Measurements from ENCODE around the gene HINFP. TPM values are rescaled to one million over a fixed set of nuclear protein-coding genes. Genes with fewer than 3 reads are reported as not detected.

HINFP gene
- total RNA-seq, 1 experiment from 2014 or later, result 42.4 TPM

- Histone ChIP-seq H3K4ac (ENCODE audit: low read depth, low read length) (no peak within 1 kb of the TSS), H2AK5ac (ENCODE audit: insufficient read length, low read length) (no peak within 1 kb of the TSS)
Measured at GRCh38 chr11:119168471-119169281, 47.3 kb downstream of the HINFP start, which contains the start of gene NLRX1. TSS of gene NLRX1 (plus strand) at chr11:119168725. CDS start at chr11:119171404, 2,679 bp downstream.

More at GRCh38 chr11:119168471-119169281, 47.3 kb downstream of the HINFP start, which contains the start of gene NLRX1:
- Histone ChIP-seq H3K9ac (ENCODE audit: extremely low read depth, insufficient read length, low read length) (peak within 1 kb of the TSS; percentile 69), H4K5ac (ENCODE audit: insufficient read length, low read depth, low read length) (no peak within 1 kb of the TSS), H3K4me1 (ENCODE audit: insufficient read depth, low read length) (peaks cover 3% of the 10 kb centered on the region; the same call in 1 of the 2 replicates), H3K4me2 (ENCODE audit: insufficient read depth, insufficient read length, low read length) (peak within 1 kb of the TSS; percentile 56), H3K14ac (ENCODE audit: insufficient read depth, low read length) (peak within 1 kb of the TSS; percentile 91; the same call in 1 of the 2 replicates), H3K18ac (ENCODE audit: insufficient read length, low read depth, low read length) (peak within 1 kb of the TSS; percentile 90), H2BK15ac (ENCODE audit: low read depth, low read length) (no peak within 1 kb of the TSS), H2AFZ (ENCODE audit: low read length) (no peak within 1 kb of the TSS), H3K56ac (ENCODE audit: insufficient read length, low read depth, low read length) (no peak within 1 kb of the TSS), H2BK12ac (ENCODE audit: insufficient read length, low read depth, low read length) (no peak within 1 kb of the TSS), H2BK5ac (ENCODE audit: insufficient read length, low read length) (no peak within 1 kb of the TSS), H3K23me2 (ENCODE audit: insufficient read length, low read depth, low read length, poor library complexity, severe bottlenecking) (peaks cover 2% of the 10 kb centered on the region), H4K20me1 (ENCODE audit: control insufficient read depth, insufficient read depth, insufficient read length) (no peaks in the 10 kb centered on the region), H3K27me3 (ENCODE audit: insufficient read depth, low read length) (no peaks in the 10 kb centered on the region), H3T11ph (ENCODE audit: low read length) (no peak within 1 kb of the TSS), H2BK120ac (ENCODE audit: low read depth, low read length, poor library complexity, severe bottlenecking) (no peak within 1 kb of the TSS), H3K27ac (ENCODE audit: insufficient read length, low read depth, low read length) (peak within 1 kb of the TSS; percentile 34), H4K91ac (ENCODE audit: insufficient read length, low read depth, low read length) (no peak within 1 kb of the TSS), H3K23ac (ENCODE audit: insufficient read length, low read depth, low read length) (no peak within 1 kb of the TSS), H3K79me2 (ENCODE audit: insufficient read depth, low read length) (no peaks in the 10 kb centered on the region), H4K8ac (replicated peaks; ENCODE audit: insufficient read length, low read depth, low read length) (no peak within 1 kb of the TSS), H3K9me3 (ENCODE audit: control insufficient read depth, low read depth, low read length) (no peaks in the 10 kb centered on the region), H3K79me1 (ENCODE audit: insufficient read depth, low read depth, low read length, poor library complexity, severe bottlenecking) (no peaks in the 10 kb centered on the region), H2BK20ac (ENCODE audit: low read depth, low read length, poor library complexity, severe bottlenecking) (no peak within 1 kb of the TSS)
- peak; percentile 85 for TF ChIP-seq CTCF (conservative IDR thresholded peaks at IDR 0.05)
- 0 out of 7 replicates have a peak, but pooled peaks cover 0 to 4% (median 0%) of the 10 kb centered on the region in 3 experiments for H3K36me3 Mint-ChIP-seq (ENCODE audit: insufficient read depth in 1 of 3, low read depth in 3 of 3)
- peak; percentile 85 for DNase-seq
- no peaks in the 10 kb centered on the region; the same call in 1 of the 2 replicates for H3K27me3 Mint-ChIP-seq (ENCODE audit: low read depth)
- peak within 1 kb of the TSS; percentile 80 to 97 (median 93); a peak in 6 of 7 replicates for H3K27ac Mint-ChIP-seq
- H3K4me1 Mint-ChIP-seq, result peaks cover 24 to 33% of the 10 kb centered on the region in 2 experiments
- WGBS (ENCODE audit: extremely low coverage, insufficient read length, low lambda C conversion rate), result no CpG with 5 or more reads among the region's 63 CpGs
- peaks cover 0 to 3% of the 10 kb centered on the region in 2 experiments; a peak in 1 of 5 replicates for H3K9me3 Mint-ChIP-seq
- peak within 1 kb of the TSS; percentile 83 to 94 for H3K4me3 Mint-ChIP-seq

Measured in H9 (cell line).